Tibial nerve (tissue), 3 donors: ENCODE results near the gene PSMF1.

Source experiments
- EP300 ChIP-seq, 2 donors: sonication (generic); formaldehyde crosslinking; IDR thresholded peaks; one replicate each; pipeline ENCODE4 v1.6.1; 2017; ENCODE audit warnings: antibody characterized with exemption in 2 of 2, mild to moderate bottlenecking in 1 of 2
- POLR2A ChIP-seq, 2 donors: fragments of 450-650 bp; IDR thresholded peaks; one replicate each; pipeline ENCODE4 v1.6.1; 2017; ENCODE audit warnings: antibody characterized with exemption in 2 of 2, mild to moderate bottlenecking in 2 of 2, moderate library complexity in 2 of 2

DNA sequence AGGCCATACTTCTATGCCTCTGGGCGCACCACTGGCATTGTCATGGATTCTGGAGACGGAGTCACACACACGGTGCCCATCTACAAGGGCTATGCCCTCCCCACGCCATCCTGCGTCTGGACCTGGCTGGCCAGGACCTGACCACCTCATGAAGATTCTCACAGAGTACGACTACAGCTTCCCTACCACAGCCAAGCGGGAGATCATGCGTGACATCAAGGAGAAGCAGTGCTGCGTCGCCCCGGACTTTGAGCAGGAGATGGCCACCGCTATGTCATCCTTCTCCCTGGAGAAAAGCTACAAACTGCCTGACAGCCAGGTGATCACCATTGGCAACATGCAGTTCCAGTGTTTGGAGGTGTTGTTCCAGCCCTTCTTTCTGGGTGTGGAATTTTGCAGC is 42.6 kb downstream of the PSMF1 start:
- TF ChIP-seq EP300 (IDR thresholded peaks at IDR 0.05) (no peak), POLR2A (IDR thresholded peaks at IDR 0.05) (no peak)
